Natural killer cell (primary cell): ENCODE measurements around the gene ADGRD1. TPM values are rescaled to one million over a fixed set of nuclear protein-coding genes. Genes with fewer than 3 reads are reported as not detected.

Experiments used
- ATAC-seq, 3 donors: fragments of 150-1000 bp in 2 of 3; fragments of 200-7000 bp in 1 of 3; cut with Tn5 transposase; 1 replicate in 1 of 3; 2 replicates in 2 of 3; pipeline ENCODE4 v1.10.0; 2021; ENCODE audit warnings: mild to moderate bottlenecking in 2 of 3, moderate library complexity in 2 of 3
- DNase-seq, 2 donors: peaks; one replicate each; pipeline versions ENCODE4 v3.0.0 to v3.0.0-alpha.2; 2013 to 2021; ENCODE audit warnings: mixed read lengths in 1 of 2
- H3K27ac ChIP-seq: one replicate; pipeline ENCODE4 v1.5.1; 2013; ENCODE audit warnings: mild to moderate bottlenecking, low read length
- H3K27me3 ChIP-seq: one replicate; pipeline ENCODE4 v1.6.1; 2013; ENCODE audit warnings: low read length; ENCODE audit not compliant: control insufficient read depth, insufficient read depth
- H3K36me3 ChIP-seq: one replicate; pipeline ENCODE4 v1.6.1; 2013; ENCODE audit warnings: low read length; ENCODE audit not compliant: control insufficient read depth, insufficient read depth
- H3K4me1 ChIP-seq: one replicate; pipeline ENCODE4 v1.6.1; 2013; ENCODE audit warnings: low read length; ENCODE audit not compliant: control insufficient read depth, insufficient read depth
- H3K4me3 ChIP-seq: one replicate; pipeline ENCODE4 v1.5.1; 2013; ENCODE audit warnings: low read length
- H3K9me3 ChIP-seq: one replicate; pipeline ENCODE4 v1.6.1; 2013; ENCODE audit warnings: low read length; ENCODE audit not compliant: control insufficient read depth, insufficient read depth
- H3K27ac Mint-ChIP-seq, 2 donors: one replicate each; pipeline ENCODE4 v1.8.0; 2022; ENCODE audit warnings: mild to moderate bottlenecking in 2 of 2, mixed read lengths in 2 of 2, moderate library complexity in 1 of 2
- H3K27me3 Mint-ChIP-seq, 2 donors: one replicate each; pipeline ENCODE4 v1.8.0; 2022; ENCODE audit warnings: low read depth in 2 of 2, mixed read lengths in 2 of 2
- H3K36me3 Mint-ChIP-seq: one replicate; pipeline ENCODE4 v1.8.0; 2022; ENCODE audit warnings: mixed read lengths
- H3K4me1 Mint-ChIP-seq, 2 donors: one replicate each; pipeline ENCODE4 v1.8.0; 2022; ENCODE audit warnings: mixed read lengths in 2 of 2
- H3K4me3 Mint-ChIP-seq: one replicate; pipeline ENCODE4 v1.8.0; 2022; ENCODE audit warnings: mild to moderate bottlenecking, moderate library complexity, mixed read lengths
- H3K9me3 Mint-ChIP-seq, 2 donors: one replicate each; pipeline ENCODE4 v1.8.0; 2022; ENCODE audit warnings: mixed read lengths in 2 of 2
- WGBS: methylation state at CpG from one replicate; pipeline ENCODE4 v1.1.7; 2013; ENCODE audit warnings: missing lambda C conversion rate; ENCODE audit not compliant: insufficient coverage; 5-methylcytosine and 5-hydroxymethylcytosine counted together
- intact Hi-C: fragments of 100-400 bp; cut with micrococcal nuclease; formaldehyde crosslinking; loops from one replicate; pipeline ENCODE4 v1.14.2; 2022
- total RNA-seq, 4 donors: library from RNA; stranded (reverse); fragments of 120-200 nt in 1 of 4; gene quantifications; one replicate each; pipeline versions ENCODE4 v1.2.3 to v1.2.4, GENCODE V29; 2013 to 2022
- TF ChIP-seq, protein P1 (sequence below): fragments of 200-600 bp; IDR thresholded peaks from one replicate; pipeline ENCODE4 v1.8.0; 2022; ENCODE audit warnings: antibody characterized with exemption

The ADGRD1 gene
- total RNA-seq, 3 donors from 2014 or later (not counting 1 experiment from before 2014, with no cell fraction given): 0.50 to 3.9 (median 1.4) TPM

DNA sequence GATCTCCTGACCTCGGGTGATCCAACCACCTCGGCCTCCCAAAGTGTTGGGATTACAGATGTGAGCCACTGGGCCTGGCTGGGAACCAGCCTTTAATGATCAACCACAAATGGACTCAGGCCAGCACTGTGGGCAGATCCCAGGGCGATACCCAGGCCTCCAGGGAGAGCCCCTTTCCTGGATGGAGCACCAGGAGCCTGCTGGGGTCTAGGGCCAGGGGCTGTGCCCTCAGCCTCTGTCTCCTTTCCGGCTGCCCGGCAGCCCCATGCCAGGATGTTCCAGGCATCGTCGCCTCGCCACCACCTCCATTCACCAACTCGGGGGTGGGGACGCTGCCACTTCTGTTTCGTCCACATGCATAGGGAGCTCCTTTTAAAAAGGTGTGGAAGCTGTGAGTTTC lies 2.3 kb downstream of the ADGRD1 start:
- TF ChIP-seq, protein P1, sequence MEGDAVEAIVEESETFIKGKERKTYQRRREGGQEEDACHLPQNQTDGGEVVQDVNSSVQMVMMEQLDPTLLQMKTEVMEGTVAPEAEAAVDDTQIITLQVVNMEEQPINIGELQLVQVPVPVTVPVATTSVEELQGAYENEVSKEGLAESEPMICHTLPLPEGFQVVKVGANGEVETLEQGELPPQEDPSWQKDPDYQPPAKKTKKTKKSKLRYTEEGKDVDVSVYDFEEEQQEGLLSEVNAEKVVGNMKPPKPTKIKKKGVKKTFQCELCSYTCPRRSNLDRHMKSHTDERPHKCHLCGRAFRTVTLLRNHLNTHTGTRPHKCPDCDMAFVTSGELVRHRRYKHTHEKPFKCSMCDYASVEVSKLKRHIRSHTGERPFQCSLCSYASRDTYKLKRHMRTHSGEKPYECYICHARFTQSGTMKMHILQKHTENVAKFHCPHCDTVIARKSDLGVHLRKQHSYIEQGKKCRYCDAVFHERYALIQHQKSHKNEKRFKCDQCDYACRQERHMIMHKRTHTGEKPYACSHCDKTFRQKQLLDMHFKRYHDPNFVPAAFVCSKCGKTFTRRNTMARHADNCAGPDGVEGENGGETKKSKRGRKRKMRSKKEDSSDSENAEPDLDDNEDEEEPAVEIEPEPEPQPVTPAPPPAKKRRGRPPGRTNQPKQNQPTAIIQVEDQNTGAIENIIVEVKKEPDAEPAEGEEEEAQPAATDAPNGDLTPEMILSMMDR: no peak
- no peak overlapping the region for H3K4me3 ChIP-seq
- peaks cover 10% of the 10 kb centered on the region for H3K4me1 ChIP-seq
- intact Hi-C loops: no loop called here
- Mint-ChIP-seq H3K27me3 (peaks cover 15 to 19% of the 10 kb centered on the region in 2 donors), H3K4me1 (peaks cover 6% of the 10 kb centered on the region in 2 donors), H3K4me3 (no peak overlapping the region), H3K9me3 (no peaks in the 10 kb centered on the region), H3K27ac (no peak overlapping the region), H3K36me3 (no peaks in the 10 kb centered on the region)
- H3K27me3 ChIP-seq: no peaks in the 10 kb centered on the region
- no peaks in the 10 kb centered on the region for H3K9me3 ChIP-seq
- H3K27ac ChIP-seq: no peak overlapping the region
- no peak for DNase-seq
- WGBS: 93% methylated on average over 11 of the region's 11 CpGs
- H3K36me3 ChIP-seq: no peaks in the 10 kb centered on the region
- ATAC-seq: no peak

GRCh38 chr12:130956456-130957303 lies 3.0 kb downstream of the ADGRD1 start:
- Mint-ChIP-seq H3K36me3 (no peaks in the 10 kb centered on the region), H3K27ac (no peak overlapping the region), H3K4me1 (peaks cover 6% of the 10 kb centered on the region in 2 donors), H3K9me3 (no peaks in the 10 kb centered on the region), H3K27me3 (peaks cover 15 to 17% of the 10 kb centered on the region in 2 donors), H3K4me3 (no peak overlapping the region)
- Histone ChIP-seq H3K4me1 (peaks cover 10% of the 10 kb centered on the region), H3K4me3 (no peak overlapping the region), H3K9me3 (no peaks in the 10 kb centered on the region), H3K27me3 (no peaks in the 10 kb centered on the region), H3K27ac (no peak overlapping the region), H3K36me3 (no peaks in the 10 kb centered on the region)
- intact Hi-C loops: no loop called here
- 95% methylated on average over 14 of the region's 14 CpGs for WGBS
- TF ChIP-seq, protein P1: no peak
- peak in 1 of 3 donors; percentile 33 for ATAC-seq
- DNase-seq: no peak

DNA sequence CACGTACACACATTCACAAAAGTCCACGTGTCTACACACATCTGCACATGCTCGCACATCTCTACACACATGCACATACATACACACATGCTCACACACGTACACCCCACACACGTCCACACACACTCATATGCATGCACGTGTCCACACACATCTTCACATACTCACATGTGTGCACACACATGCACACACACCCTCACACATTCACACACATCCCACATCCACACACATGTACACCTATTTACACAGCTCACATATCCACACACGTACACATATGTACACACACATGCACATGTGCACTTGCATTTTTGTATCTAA lies 3.6 kb downstream of the ADGRD1 start:
- Mint-ChIP-seq H3K4me3 (no peak overlapping the region), H3K36me3 (no peaks in the 10 kb centered on the region), H3K9me3 (no peaks in the 10 kb centered on the region), H3K27me3 (peaks cover 16 to 20% of the 10 kb centered on the region in 2 donors), H3K27ac (no peak overlapping the region), H3K4me1 (peaks cover 6% of the 10 kb centered on the region in 2 donors)
- no peak overlapping the region for H3K4me3 ChIP-seq
- TF ChIP-seq, protein P1: no peak
- intact Hi-C loops: no loop called here
- no peak overlapping the region for H3K27ac ChIP-seq
- no peaks in the 10 kb centered on the region for H3K36me3 ChIP-seq
- H3K27me3 ChIP-seq: no peaks in the 10 kb centered on the region
- DNase-seq (no peak), ATAC-seq (peak in 1 of 3 donors; percentile 25)
- H3K9me3 ChIP-seq: no peaks in the 10 kb centered on the region
- H3K4me1 ChIP-seq: peaks cover 10% of the 10 kb centered on the region
- WGBS: 90% methylated on average over 7 of the region's 7 CpGs
